Lower lobe of right lung (tissue), 2 donors: Measurements from ENCODE around the gene CBFA2T2. TPM values are rescaled to one million over a fixed set of nuclear protein-coding genes. Genes with fewer than 3 reads are reported as not detected.

Source experiments
- ATAC-seq, 2 donors: fragments of 200-7000 bp; cut with Tn5 transposase; one replicate each; pipeline ENCODE4 v1.9.1; 2020 to 2022; ENCODE audit warnings: mild to moderate bottlenecking in 2 of 2, moderate library complexity in 2 of 2
- DNase-seq: peaks from one replicate; pipeline ENCODE4 v3.0.0-alpha.2; 2020
- H3K27ac ChIP-seq: fragments of 200-600 bp; one replicate; pipeline ENCODE4 v1.8.0; 2022
- H3K27me3 ChIP-seq: fragments of 200-600 bp; one replicate; pipeline ENCODE4 v1.8.0; 2022; ENCODE audit warnings: low read depth
- H3K36me3 ChIP-seq: fragments of 200-600 bp; one replicate; pipeline ENCODE4 v1.8.0; 2022; ENCODE audit warnings: mild to moderate bottlenecking
- H3K4me1 ChIP-seq: fragments of 200-600 bp; one replicate; pipeline ENCODE4 v1.8.0; 2022
- H3K4me3 ChIP-seq: fragments of 200-600 bp; one replicate; pipeline ENCODE4 v1.8.0; 2022; ENCODE audit warnings: mild to moderate bottlenecking
- H3K9me3 ChIP-seq: fragments of 200-600 bp; one replicate; pipeline ENCODE4 v1.8.0; 2022
- CTCF ChIP-seq: fragments of 200-600 bp; IDR thresholded peaks from one replicate; pipeline ENCODE4 v1.8.0; 2022; ENCODE audit warnings: antibody characterized with exemption, mild to moderate bottlenecking
- intact Hi-C: fragments of 100-400 bp; cut with DNase I; formaldehyde crosslinking; loops from one replicate; pipeline ENCODE4 v1.11.0; 2022
- total RNA-seq: library from RNA; stranded (reverse); fragmentation: NEBNext Ultra II Directional; extraction: Animal tissue kit (Norgen Biotek cat#: 25700); gene quantifications from one replicate; pipeline ENCODE4 v1.2.1, GENCODE V29; 2021
- donor health status: DM: no; HTN: yes; CAD: no; lungs with severe emphysema.

The CBFA2T2 gene
- total RNA-seq, 1 donor from 2014 or later = 18.2 TPM

GRCh38 chr20:33664085-33664761, 174.3 kb downstream of the CBFA2T2 start:
- ATAC-seq (no peak), DNase-seq (no peak)
- H3K9me3 ChIP-seq = no peaks in the 10 kb centered on the region
- peak overlapping the region; percentile 88 for H3K27ac ChIP-seq
- intact Hi-C loops = no loop called here
- H3K4me3 ChIP-seq = peak overlapping the region; percentile 88
- peaks cover 49% of the 10 kb centered on the region for H3K4me1 ChIP-seq
- TF ChIP-seq CTCF = no peak
- H3K27me3 ChIP-seq = no peaks in the 10 kb centered on the region
- H3K36me3 ChIP-seq = peaks cover 20% of the 10 kb centered on the region

- H3K4me1 ChIP-seq = peaks cover 49% of the 10 kb centered on the region
- no peaks in the 10 kb centered on the region for H3K9me3 ChIP-seq
- intact Hi-C loops = no loop called here
- DNase-seq = no peak
- H3K36me3 ChIP-seq = peaks cover 16% of the 10 kb centered on the region
- peak overlapping the region; percentile 88 for H3K27ac ChIP-seq
- ATAC-seq = no peak
- no peaks in the 10 kb centered on the region for H3K27me3 ChIP-seq
- H3K4me3 ChIP-seq = no peak overlapping the region
- no peak for TF ChIP-seq CTCF
These were observed 174.9 kb downstream of the CBFA2T2 start for GRCh38 chr20:33664762-33665144.

- TF ChIP-seq CTCF = peak; percentile 44
- ATAC-seq (peak; percentile 89 to 90), DNase-seq (peak; percentile 98)
- Histone ChIP-seq H3K27ac (peak within 1 kb of the TSS; percentile 79), H3K4me3 (peak within 1 kb of the TSS; percentile 63), H3K4me1 (peaks cover 49% of the 10 kb centered on the region), H3K9me3 (no peaks in the 10 kb centered on the region), H3K36me3 (peaks cover 15% of the 10 kb centered on the region), H3K27me3 (no peaks in the 10 kb centered on the region)
- intact Hi-C loops = no loop called here
These were observed 176.7 kb downstream of the CBFA2T2 start, which contains the start of gene ACTL10 for GRCh38 chr20:33666293-33667244. TSS of gene ACTL10 (plus strand) at chr20:33666943. CDS start at chr20:33667498, 555 bp downstream.

GRCh38 chr20:33667245-33667675, 177.4 kb downstream of the CBFA2T2 start:
- TF ChIP-seq CTCF = no peak
- Histone ChIP-seq H3K4me1 (peaks cover 51% of the 10 kb centered on the region), H3K27me3 (no peaks in the 10 kb centered on the region), H3K9me3 (no peaks in the 10 kb centered on the region), H3K4me3 (peak overlapping the region; percentile 63), H3K27ac (peak overlapping the region; percentile 79), H3K36me3 (peaks cover 15% of the 10 kb centered on the region)
- peak; percentile 69 for DNase-seq
- ATAC-seq = peak; percentile 25 to 30
- intact Hi-C loops = no loop called here

- ATAC-seq = peak; percentile 71 to 72
These were observed 178.0 kb downstream of the CBFA2T2 start for GRCh38 chr20:33667676-33668465.

More at GRCh38 chr20:33667676-33668465, 178.0 kb downstream of the CBFA2T2 start:
- peak; percentile 86 for DNase-seq
- H3K27ac ChIP-seq = peak overlapping the region; percentile 79
- H3K4me3 ChIP-seq = peak overlapping the region; percentile 63
- no peaks in the 10 kb centered on the region for H3K9me3 ChIP-seq
- no peaks in the 10 kb centered on the region for H3K27me3 ChIP-seq
- peaks cover 51% of the 10 kb centered on the region for H3K4me1 ChIP-seq
- intact Hi-C loops = no loop called here
- TF ChIP-seq CTCF = peak; percentile 90
- peaks cover 15% of the 10 kb centered on the region for H3K36me3 ChIP-seq
